Right lobe of liver (tissue), 4 donors: ENCODE data around the gene CREB5.

Experiments
- CTCF ChIP-seq, 4 donors: fragments of 200-600 bp in 3 of 4; fragments of 450-650 bp in 1 of 4; IDR thresholded peaks; one replicate each; pipeline versions ENCODE4 v1.5.1 to v1.8.0; 2016 to 2022; ENCODE audit warnings: antibody characterized with exemption in 4 of 4, mild to moderate bottlenecking in 2 of 4
- POLR2A ChIP-seq: fragments of 450-650 bp; IDR thresholded peaks from one replicate; pipeline ENCODE4 v1.6.1; 2017; ENCODE audit warnings: antibody characterized with exemption, mild to moderate bottlenecking
- donor health status: DM: no; HTN: no; CAD: no.
- donor health status: DM: no; HTN: no; CAD: no.
- donor health status: DM: no; HTN: yes; CAD: no.

GRCh38 chr7:28570113-28570969 is 158.0 kb downstream of the CREB5 start:
- no peak for TF ChIP-seq CTCF (IDR thresholded peaks at IDR 0.05)
- TF ChIP-seq POLR2A = no peak
